CD4-positive, alpha-beta T cell treated with Interferon alpha-2 for 1 hour (primary cell): Measurements from ENCODE around the gene LRIT3.

Experiments
- DNase-seq, 2 donors: peaks; one replicate each; pipeline ENCODE4 v3.0.0-alpha.2; 2020 to 2022

Gene LRIT3

GRCh38 chr4:109847896-109848442 lies at the start of gene LRIT3:
LRIT3 (plus strand) TSS chr4:109848107; CDS start chr4:109848202, 95 bp downstream.
- DNase-seq = no peak

- no peak for DNase-seq
Observed at GRCh38 chr4:109798866-109799265, 49.0 kb upstream of the LRIT3 start.

- DNase-seq = no peak
Observed at GRCh38 chr4:109801099-109801789, 46.7 kb upstream of the LRIT3 start.

GRCh38 chr4:109801895-109802319 lies 46.0 kb upstream of the LRIT3 start, which contains the start of gene CFI:
CFI (minus strand) TSS chr4:109801999; CDS start chr4:109801971, 28 bp downstream.
- DNase-seq = no peak

- DNase-seq = peak; percentile 12 to 54
Observed at GRCh38 chr4:109803924-109804571, 43.9 kb upstream of the LRIT3 start.

- no peak for DNase-seq
Observed at GRCh38 chr4:109809655-109810054, 38.3 kb upstream of the LRIT3 start.

GRCh38 chr4:109810552-109811387 lies 37.1 kb upstream of the LRIT3 start:
- no peak for DNase-seq

- no peak for DNase-seq
Observed at GRCh38 chr4:109811707-109812106, 36.2 kb upstream of the LRIT3 start.

- peak; percentile 87 to 90 for DNase-seq
Observed at GRCh38 chr4:109815151-109816081, 32.5 kb upstream of the LRIT3 start, which contains the start of gene GAR1. GAR1 (plus strand) TSS chr4:109815762; CDS start chr4:109816165, 403 bp downstream.

- DNase-seq = peak; percentile 19 to 63
Observed at GRCh38 chr4:109816082-109816442, 31.8 kb upstream of the LRIT3 start.

- DNase-seq = no peak
Observed at GRCh38 chr4:109816894-109817293, 31.0 kb upstream of the LRIT3 start.

- no peak for DNase-seq
Observed at GRCh38 chr4:109818268-109818667, 29.6 kb upstream of the LRIT3 start.

- no peak for DNase-seq
Observed at GRCh38 chr4:109820563-109820962, 27.3 kb upstream of the LRIT3 start.

GRCh38 chr4:109821185-109821584 lies 26.7 kb upstream of the LRIT3 start:
- DNase-seq = no peak

GRCh38 chr4:109826719-109827118 lies 21.2 kb upstream of the LRIT3 start:
- peak in 1 of 2 donors; percentile 41 for DNase-seq

GRCh38 chr4:109827672-109828071 lies 20.2 kb upstream of the LRIT3 start, which contains the start of gene RRH:
RRH (plus strand) TSS chr4:109827972; CDS start chr4:109828028, 56 bp downstream.
- no peak for DNase-seq

GRCh38 chr4:109833756-109834155 lies 14.2 kb upstream of the LRIT3 start:
- no peak for DNase-seq

GRCh38 chr4:109836985-109837384 lies 10.9 kb upstream of the LRIT3 start:
- DNase-seq = no peak

- DNase-seq = no peak
Observed at GRCh38 chr4:109846395-109847098, 1.4 kb upstream of the LRIT3 start.

GRCh38 chr4:109848501-109848900 lies 594 bp downstream of the LRIT3 start:
- no peak for DNase-seq

GRCh38 chr4:109850601-109851000 lies 2.7 kb downstream of the LRIT3 start:
- no peak for DNase-seq
